Thymus (tissue), 14 donors: ENCODE data around the gene RBM4. TPM values are rescaled to one million over a fixed set of nuclear protein-coding genes. Genes with fewer than 3 reads are reported as not detected.
A peak's percentile ranks its signal among the peaks of the same experiment; 100 is the strongest.
"Not testable (repeated sequence)": the region's sequence is repeated elsewhere in the genome, so short reads cannot be mapped to it uniquely, and the experiment has no call there.

Experiments
- DNase-seq, 9 donors: peaks; one replicate each; pipeline ENCODE4 v3.0.0-alpha.2; 2013; ENCODE audit warnings: low spot score in 9 of 9, low read depth in 6 of 9, missing footprints in 1 of 9
- H3K27ac ChIP-seq, 2 donors: one replicate each; pipeline ENCODE4 v1.5.1; 2013; ENCODE audit warnings: control low read depth in 1 of 2, low read depth in 1 of 2, low read length in 1 of 2, mild to moderate bottlenecking in 1 of 2, moderate library complexity in 1 of 2
- H3K27me3 ChIP-seq, 2 donors: one replicate each; pipeline ENCODE4 v1.5.1; 2013; ENCODE audit warnings: low read length in 1 of 2; ENCODE audit not compliant: control insufficient read depth in 2 of 2, insufficient read depth in 1 of 2
- H3K36me3 ChIP-seq, 2 donors: one replicate each; pipeline ENCODE4 v1.5.1; 2013; ENCODE audit warnings: low read length in 1 of 2, mild to moderate bottlenecking in 1 of 2, moderate library complexity in 1 of 2; ENCODE audit not compliant: control insufficient read depth in 2 of 2, insufficient read depth in 2 of 2
- H3K4me1 ChIP-seq, 2 donors: one replicate each; pipeline ENCODE4 v1.5.1; 2013; ENCODE audit warnings: low read length in 2 of 2; ENCODE audit not compliant: control insufficient read depth in 2 of 2, insufficient read depth in 2 of 2
- H3K4me3 ChIP-seq, 2 donors: one replicate each; pipeline ENCODE4 v1.5.1; 2013; ENCODE audit warnings: low read length in 2 of 2, control low read depth in 1 of 2, mild to moderate bottlenecking in 1 of 2
- H3K9me3 ChIP-seq, 2 donors: one replicate each; pipeline ENCODE4 v1.5.1; 2013; ENCODE audit warnings: low read length in 1 of 2, mild to moderate bottlenecking in 1 of 2; ENCODE audit not compliant: control insufficient read depth in 2 of 2, insufficient read depth in 1 of 2
- WGBS: extraction: QIAGEN DNeasy Blood & Tissue Kit; methylation state at CpG from one replicate; pipeline ENCODE4 v1.1.7; 2013; 5-methylcytosine and 5-hydroxymethylcytosine counted together
- long read RNA-seq, 10 donors: transcript quantifications; one replicate each; lab custom pipeline, GENCODE V29; 2026
- polyA plus RNA-seq: library from polyadenylated mRNA; stranded (reverse); fragments of 200-250 nt; gene quantifications from one replicate; pipeline ENCODE4 v1.2.3, GENCODE V29; 2013
- total RNA-seq: library from RNA; stranded (reverse); fragments of 120-200 nt; gene quantifications from one replicate; pipeline ENCODE4 v1.2.4, GENCODE V29; 2013
- donor health status: healthy.

Gene RBM4
- total RNA-seq: 147 TPM
- 121 TPM for polyA plus RNA-seq
- long read RNA-seq, donor 1, partial matches to known transcripts: 0 of 8 reads
- long read RNA-seq, donor 1, other reads (novel, unspliced or antisense): 0 of 8 reads
- long read RNA-seq, donor 2: 0 reads
- long read RNA-seq, donor 3, transcript RBM4-206 (2 exons, 1,548 nt): minor isoform, 8 of 142 reads
- long read RNA-seq, donor 3, transcript RBM4-201 (4 exons, 1,694 nt): major isoform, 46 of 142 reads
- long read RNA-seq, donor 3, transcript RBM4-204 (4 exons, 1,763 nt): minor isoform, 7 of 142 reads
- long read RNA-seq, donor 3, transcript RBM4-203 (3 exons, 921 nt): minor isoform, 41 of 142 reads
- long read RNA-seq, donor 3, partial matches to known transcripts: 22 of 142 reads
- long read RNA-seq, donor 3, other reads (novel, unspliced or antisense): 0 of 142 reads
- long read RNA-seq, donor 4, transcript RBM4-205 (3 exons, 2,321 nt): minor isoform, 5 of 63 reads
- long read RNA-seq, donor 4, transcript RBM4-201 (4 exons, 1,694 nt): major isoform, 18 of 63 reads
- long read RNA-seq, donor 4, transcript RBM4-203 (3 exons, 921 nt): minor isoform, 6 of 63 reads
- long read RNA-seq, donor 4, partial matches to known transcripts: 23 of 63 reads
- long read RNA-seq, donor 4, other reads (novel, unspliced or antisense): 5 of 63 reads
- long read RNA-seq, donor 5, transcript RBM4-204 (4 exons, 1,763 nt): minor isoform, 6 of 128 reads
- long read RNA-seq, donor 5, transcript RBM4-203 (3 exons, 921 nt): minor isoform, 35 of 128 reads
- long read RNA-seq, donor 5, transcript RBM4-206 (2 exons, 1,548 nt): minor isoform, 7 of 128 reads
- long read RNA-seq, donor 5, transcript RBM4-201 (4 exons, 1,694 nt): major isoform, 46 of 128 reads
- long read RNA-seq, donor 5, partial matches to known transcripts: 22 of 128 reads
- long read RNA-seq, donor 5, other reads (novel, unspliced or antisense): 0 of 128 reads
- long read RNA-seq, donor 6, transcript RBM4-201 (4 exons, 1,694 nt): major isoform, 16 of 49 reads
- long read RNA-seq, donor 6, transcript RBM4-203 (3 exons, 921 nt): minor isoform, 15 of 49 reads
- long read RNA-seq, donor 6, transcript RBM4-206 (2 exons, 1,548 nt): minor isoform, 6 of 49 reads
- long read RNA-seq, donor 6, partial matches to known transcripts: 5 of 49 reads
- long read RNA-seq, donor 6, other reads (novel, unspliced or antisense): 0 of 49 reads
- long read RNA-seq, donor 7, transcript RBM4-203 (3 exons, 921 nt): minor isoform, 15 of 69 reads
- long read RNA-seq, donor 7, transcript RBM4-201 (4 exons, 1,694 nt): major isoform, 22 of 69 reads
- long read RNA-seq, donor 7, transcript RBM4-206 (2 exons, 1,548 nt): minor isoform, 5 of 69 reads
- long read RNA-seq, donor 7, transcript RBM4-204 (4 exons, 1,763 nt): minor isoform, 8 of 69 reads
- long read RNA-seq, donor 7, partial matches to known transcripts: 13 of 69 reads
- long read RNA-seq, donor 7, other reads (novel, unspliced or antisense): 0 of 69 reads
- long read RNA-seq, donor 8, transcript RBM4-203 (3 exons, 921 nt): minor isoform, 6 of 34 reads
- long read RNA-seq, donor 8, transcript RBM4-201 (4 exons, 1,694 nt): major isoform, 14 of 34 reads
- long read RNA-seq, donor 8, partial matches to known transcripts: 6 of 34 reads
- long read RNA-seq, donor 8, other reads (novel, unspliced or antisense): 0 of 34 reads
- long read RNA-seq, donor 9, transcript RBM4-201 (4 exons, 1,694 nt): minor isoform, 10 of 46 reads
- long read RNA-seq, donor 9, transcript RBM4-203 (3 exons, 921 nt): major isoform, 13 of 46 reads
- long read RNA-seq, donor 9, partial matches to known transcripts: 10 of 46 reads
- long read RNA-seq, donor 9, other reads (novel, unspliced or antisense): 0 of 46 reads
- long read RNA-seq, donor 10, transcript RBM4-203 (3 exons, 921 nt): major isoform, 12 of 50 reads
- long read RNA-seq, donor 10, transcript RBM4-201 (4 exons, 1,694 nt): minor isoform, 9 of 50 reads
- long read RNA-seq, donor 10, transcript RBM4-205 (3 exons, 2,321 nt): minor isoform, 9 of 50 reads
- long read RNA-seq, donor 10, partial matches to known transcripts: 13 of 50 reads
- long read RNA-seq, donor 10, other reads (novel, unspliced or antisense): 0 of 50 reads

GRCh38 chr11:66638177-66639065 lies at the start of gene RBM4:
Gene RBM4 (plus strand): TSS chr11:66638703. CDS start chr11:66639712, 1,009 bp downstream.
- WGBS: under 1% methylated on average over 63 of the region's 63 CpGs
- peaks cover 0 to 3% of the 10 kb centered on the region in 2 donors for H3K9me3 ChIP-seq
- DNase-seq: peak; percentile 99 to 100 (median 100)
- peaks cover 31 to 47% of the 10 kb centered on the region in 2 donors for H3K4me1 ChIP-seq
- peak within 1 kb of the TSS; percentile 83 to 88 for H3K4me3 ChIP-seq
- H3K27ac ChIP-seq: peak within 1 kb of the TSS; percentile 91 to 97
- H3K27me3 ChIP-seq: no peaks in the 10 kb centered on the region
- peaks cover 34 to 71% of the 10 kb centered on the region in 2 donors for H3K36me3 ChIP-seq

- not testable (repeated sequence) for H3K27me3 ChIP-seq, DNase-seq, H3K9me3 ChIP-seq, H3K27ac ChIP-seq, H3K4me3 ChIP-seq, H3K36me3 ChIP-seq
- peaks cover 6 to 20% of the 10 kb centered on the region in 2 donors for H3K4me1 ChIP-seq
- WGBS: 80% methylated on average over 2 of the region's 2 CpGs
These were observed 49.2 kb upstream of the RBM4 start for GRCh38 chr11:66589315-66589714.

- no peak overlapping the region for H3K4me3 ChIP-seq
- H3K4me1 ChIP-seq: peaks cover 11 to 28% of the 10 kb centered on the region in 2 donors
- no peak overlapping the region for H3K27ac ChIP-seq
- H3K36me3 ChIP-seq: no peaks in the 10 kb centered on the region
- WGBS: 96% methylated on average over 7 of the region's 7 CpGs
- H3K9me3 ChIP-seq: no peaks in the 10 kb centered on the region
- peaks cover 0 to 3% of the 10 kb centered on the region in 2 donors for H3K27me3 ChIP-seq
- no peak for DNase-seq
These were observed 48.4 kb upstream of the RBM4 start for GRCh38 chr11:66589996-66590675.

GRCh38 chr11:66591175-66591574 lies 47.3 kb upstream of the RBM4 start:
- H3K27me3 ChIP-seq: peaks cover 0 to 3% of the 10 kb centered on the region in 2 donors
- no peak overlapping the region for H3K4me3 ChIP-seq
- WGBS: 94% methylated on average over 2 of the region's 2 CpGs
- H3K36me3 ChIP-seq: no peaks in the 10 kb centered on the region
- H3K4me1 ChIP-seq: peaks cover 17 to 38% of the 10 kb centered on the region in 2 donors
- no peaks in the 10 kb centered on the region for H3K9me3 ChIP-seq
- DNase-seq: no peak
- H3K27ac ChIP-seq: no peak overlapping the region

GRCh38 chr11:66592457-66593302 lies 45.8 kb upstream of the RBM4 start, which contains the start of the genes CCDC87 and CCS:
Gene CCDC87 (minus strand): TSS chr11:66593063. CDS start chr11:66593015, 48 bp downstream.
Gene CCS (plus strand): TSS chr11:66593185. CDS start chr11:66593262, 77 bp downstream.
- Histone ChIP-seq H3K27ac (peak within 1 kb of the TSS; percentile 59 to 79), H3K9me3 (peaks cover 0 to 2% of the 10 kb centered on the region in 2 donors), H3K4me1 (peaks cover 17 to 38% of the 10 kb centered on the region in 2 donors), H3K4me3 (peak within 1 kb of the TSS; percentile 70 to 76), H3K27me3 (peaks cover 0 to 3% of the 10 kb centered on the region in 2 donors), H3K36me3 (peaks cover 0 to 2% of the 10 kb centered on the region in 2 donors)
- peak; percentile 88 to 98 (median 96) for DNase-seq
- 19% methylated on average over 68 of the region's 68 CpGs for WGBS

GRCh38 chr11:66593303-66593635 lies 45.2 kb upstream of the RBM4 start:
- peak overlapping the region; percentile 59 to 79 for H3K27ac ChIP-seq
- DNase-seq: no peak
- H3K9me3 ChIP-seq: peaks cover 0 to 2% of the 10 kb centered on the region in 2 donors
- H3K4me1 ChIP-seq: peaks cover 17 to 38% of the 10 kb centered on the region in 2 donors
- 8% methylated on average over 12 of the region's 12 CpGs for WGBS
- peak overlapping the region; percentile 70 to 76 for H3K4me3 ChIP-seq
- H3K27me3 ChIP-seq: peaks cover 0 to 3% of the 10 kb centered on the region in 2 donors
- H3K36me3 ChIP-seq: peaks cover 0 to 2% of the 10 kb centered on the region in 2 donors
